Activated T-cell treated with anti-CD3 and anti-CD28 coated beads, Interleukin-2, amount 50 U/mL, for 24 hours (primary cell): Measurements from ENCODE around the gene TPK1.
"Not testable (repeated sequence)": the region's sequence is repeated elsewhere in the genome, so short reads cannot be mapped to it uniquely, and the experiment has no call there.

Experiments
- DNase-seq: peaks from one replicate; pipeline ENCODE4 v3.0.0-alpha.2; 2020
- H3K27ac Mint-ChIP-seq: 2 replicates; pipeline ENCODE4 v1.8.0; 2020; ENCODE audit warnings: mild to moderate bottlenecking, mixed read lengths
- H3K27me3 Mint-ChIP-seq: 2 replicates; pipeline ENCODE4 v1.8.0; 2020; ENCODE audit warnings: mixed read lengths
- H3K36me3 Mint-ChIP-seq: 2 replicates; pipeline ENCODE4 v1.8.0; 2020; ENCODE audit warnings: low read depth, mixed read lengths
- H3K4me1 Mint-ChIP-seq: 2 replicates; pipeline ENCODE4 v1.8.0; 2020; ENCODE audit warnings: low read depth, mixed read lengths
- H3K4me3 Mint-ChIP-seq: 2 replicates; pipeline ENCODE4 v1.8.0; 2020; ENCODE audit warnings: mild to moderate bottlenecking, moderate library complexity, mixed read lengths
- H3K9me3 Mint-ChIP-seq: 2 replicates; pipeline ENCODE4 v1.8.0; 2020; ENCODE audit warnings: mixed read lengths

The TPK1 gene

GRCh38 chr7:144777889-144778288 is 58.0 kb downstream of the TPK1 start:
- not testable (repeated sequence) for DNase-seq, H3K27ac Mint-ChIP-seq, H3K27me3 Mint-ChIP-seq, H3K4me3 Mint-ChIP-seq, H3K36me3 Mint-ChIP-seq, H3K9me3 Mint-ChIP-seq
- H3K4me1 Mint-ChIP-seq, result peaks cover 41% of the 10 kb centered on the region

DNA sequence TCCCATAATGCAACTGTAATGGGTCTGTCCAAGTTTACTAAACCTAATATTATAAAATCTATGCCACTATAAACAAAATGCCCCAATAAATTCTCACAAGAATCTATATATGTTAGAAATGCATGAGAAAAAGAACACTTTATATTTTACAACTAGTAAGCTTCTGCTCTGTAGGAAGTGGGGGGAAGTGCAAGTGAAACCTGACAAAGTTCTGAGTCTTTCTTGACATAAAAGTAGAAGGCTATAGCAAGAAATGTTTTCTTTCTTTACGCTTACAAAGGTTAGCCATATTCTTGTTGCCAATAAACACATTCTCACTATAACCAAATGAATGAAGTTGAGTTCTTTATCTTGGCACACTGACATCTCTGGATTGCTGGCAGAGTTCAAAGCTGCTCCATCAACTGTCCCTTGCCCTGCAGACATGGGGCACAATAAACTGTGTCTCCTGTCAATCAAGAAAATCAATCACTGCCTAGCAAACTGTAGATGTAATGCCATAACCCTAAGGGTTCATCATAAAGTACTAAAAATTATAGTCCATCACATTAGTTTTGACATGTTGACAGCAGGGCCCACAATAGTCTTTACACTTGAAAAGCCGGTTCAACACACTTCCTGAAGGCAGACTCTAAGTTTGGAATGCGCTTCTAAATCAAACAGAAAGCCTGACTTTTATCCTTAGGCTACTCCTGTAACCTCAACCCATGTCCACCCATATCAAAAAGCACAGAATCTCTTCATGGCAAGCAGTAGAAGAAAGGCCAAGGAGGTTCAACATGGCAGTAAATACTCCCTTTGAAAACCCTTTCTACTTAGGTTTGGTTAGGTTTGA is 58.6 kb downstream of the TPK1 start:
- H3K36me3 Mint-ChIP-seq, result no peaks in the 10 kb centered on the region
- no peaks in the 10 kb centered on the region for H3K9me3 Mint-ChIP-seq
- H3K4me1 Mint-ChIP-seq, result peaks cover 39% of the 10 kb centered on the region
- no peaks in the 10 kb centered on the region for H3K27me3 Mint-ChIP-seq
- no peak overlapping the region for H3K4me3 Mint-ChIP-seq
- DNase-seq, result no peak
- H3K27ac Mint-ChIP-seq, result no peak overlapping the region

- no peaks in the 10 kb centered on the region for H3K9me3 Mint-ChIP-seq
- DNase-seq, result no peak
- H3K27me3 Mint-ChIP-seq, result no peaks in the 10 kb centered on the region
- H3K27ac Mint-ChIP-seq, result no peak overlapping the region
- H3K36me3 Mint-ChIP-seq, result no peaks in the 10 kb centered on the region
- H3K4me1 Mint-ChIP-seq, result peaks cover 38% of the 10 kb centered on the region
- H3K4me3 Mint-ChIP-seq, result no peak overlapping the region
Observed at GRCh38 chr7:144776447-144776846, 59.4 kb downstream of the TPK1 start.

DNA sequence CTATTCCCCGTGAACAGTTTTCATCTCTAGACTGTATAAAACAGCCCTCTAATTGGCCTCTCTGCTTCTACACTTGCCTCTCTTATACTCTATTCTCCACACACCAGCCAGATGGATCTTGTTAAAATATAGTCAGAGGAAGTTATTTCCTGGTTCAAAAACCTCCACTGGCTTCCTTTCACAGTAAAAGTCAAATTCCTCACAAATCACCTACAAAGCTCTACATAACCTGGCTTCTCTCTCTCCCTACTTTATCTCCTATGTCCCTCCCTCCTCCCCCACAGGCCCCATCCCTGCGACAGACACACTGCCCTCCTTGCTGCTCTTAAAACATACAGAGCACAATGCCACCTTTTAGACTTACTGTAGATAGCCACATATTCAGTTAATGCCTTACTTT is 60.1 kb downstream of the TPK1 start:
- Mint-ChIP-seq H3K9me3 (no peaks in the 10 kb centered on the region), H3K27me3 (no peaks in the 10 kb centered on the region), H3K4me1 (peaks cover 41% of the 10 kb centered on the region), H3K27ac (no peak overlapping the region), H3K4me3 (no peak overlapping the region), H3K36me3 (no peaks in the 10 kb centered on the region)
- no peak for DNase-seq

GRCh38 chr7:144771927-144772326 is 63.9 kb downstream of the TPK1 start:
- DNase-seq, result no peak
- no peaks in the 10 kb centered on the region for H3K27me3 Mint-ChIP-seq
- H3K27ac Mint-ChIP-seq, result no peak overlapping the region
- H3K4me3 Mint-ChIP-seq, result no peak overlapping the region
- H3K9me3 Mint-ChIP-seq, result no peaks in the 10 kb centered on the region
- no peaks in the 10 kb centered on the region for H3K36me3 Mint-ChIP-seq
- H3K4me1 Mint-ChIP-seq, result peaks cover 27% of the 10 kb centered on the region

DNA sequence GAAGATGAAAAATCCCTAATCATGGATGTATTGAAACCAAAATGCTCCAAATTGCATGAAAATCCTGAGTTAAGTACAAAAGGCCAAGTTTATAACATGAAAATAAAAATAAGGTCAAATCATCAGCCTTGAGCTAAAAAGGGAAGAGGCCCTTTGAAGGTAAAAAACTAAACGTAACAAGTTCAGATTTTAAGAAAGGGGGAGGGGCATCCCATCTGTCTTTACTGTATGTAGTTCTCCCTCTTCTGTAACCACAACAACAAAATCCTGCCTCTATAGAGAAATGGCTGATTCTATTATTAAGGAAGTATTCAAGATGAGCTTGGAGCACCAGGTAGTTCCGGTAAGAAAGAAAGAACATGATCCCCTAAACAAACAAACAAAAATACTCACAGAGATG is 64.7 kb downstream of the TPK1 start:
- H3K4me3 Mint-ChIP-seq, result no peak overlapping the region
- no peak overlapping the region for H3K27ac Mint-ChIP-seq
- H3K9me3 Mint-ChIP-seq, result no peaks in the 10 kb centered on the region
- H3K27me3 Mint-ChIP-seq, result no peaks in the 10 kb centered on the region
- no peaks in the 10 kb centered on the region for H3K36me3 Mint-ChIP-seq
- no peak for DNase-seq
- H3K4me1 Mint-ChIP-seq, result peaks cover 21% of the 10 kb centered on the region

GRCh38 chr7:144769352-144769751 is 66.5 kb downstream of the TPK1 start:
- Mint-ChIP-seq H3K4me3 (no peak overlapping the region), H3K27me3 (no peaks in the 10 kb centered on the region), H3K36me3 (peaks cover 7% of the 10 kb centered on the region), H3K27ac (no peak overlapping the region), H3K4me1 (peaks cover 12% of the 10 kb centered on the region), H3K9me3 (no peaks in the 10 kb centered on the region)
- no peak for DNase-seq

- H3K4me3 Mint-ChIP-seq, result no peak overlapping the region
- no peak for DNase-seq
- H3K27ac Mint-ChIP-seq, result no peak overlapping the region
- no peaks in the 10 kb centered on the region for H3K27me3 Mint-ChIP-seq
- H3K4me1 Mint-ChIP-seq, result peaks cover 12% of the 10 kb centered on the region
- H3K36me3 Mint-ChIP-seq, result peaks cover 9% of the 10 kb centered on the region
- no peaks in the 10 kb centered on the region for H3K9me3 Mint-ChIP-seq
Observed at GRCh38 chr7:144768633-144769032, 67.2 kb downstream of the TPK1 start.

DNA sequence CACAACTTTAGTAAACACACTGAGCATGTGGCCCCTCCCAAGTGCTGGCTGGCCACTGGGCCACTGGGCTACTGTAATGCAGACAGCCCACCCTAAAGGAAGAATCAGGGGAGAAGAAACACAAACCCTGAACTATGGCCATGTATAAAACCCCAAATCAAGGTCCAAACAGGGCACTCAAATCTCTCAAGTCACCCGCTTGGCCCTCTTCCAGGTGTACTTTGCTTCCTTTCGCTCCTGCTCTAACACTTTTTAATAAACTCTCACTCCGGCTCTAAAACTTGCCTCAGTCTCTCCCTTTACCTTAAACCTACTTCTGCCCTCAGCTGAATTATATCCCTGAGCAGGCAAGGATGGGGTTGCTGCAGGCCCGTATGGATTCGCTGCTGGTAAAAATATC is 72.6 kb downstream of the TPK1 start:
- Mint-ChIP-seq H3K4me1 (no peaks in the 10 kb centered on the region), H3K9me3 (no peaks in the 10 kb centered on the region), H3K36me3 (peaks cover 36% of the 10 kb centered on the region), H3K27ac (no peak overlapping the region), H3K27me3 (no peaks in the 10 kb centered on the region), H3K4me3 (no peak overlapping the region)
- no peak for DNase-seq

GRCh38 chr7:144762853-144763252 is 73.0 kb downstream of the TPK1 start:
- Mint-ChIP-seq H3K36me3 (peaks cover 40% of the 10 kb centered on the region), H3K4me3 (no peak overlapping the region), H3K4me1 (no peaks in the 10 kb centered on the region), H3K27ac (no peak overlapping the region), H3K9me3 (no peaks in the 10 kb centered on the region), H3K27me3 (no peaks in the 10 kb centered on the region)
- DNase-seq, result no peak

GRCh38 chr7:144761493-144761892 is 74.4 kb downstream of the TPK1 start:
- DNase-seq, result no peak
- Mint-ChIP-seq H3K4me3 (no peak overlapping the region), H3K27ac (no peak overlapping the region), H3K36me3 (peaks cover 47% of the 10 kb centered on the region), H3K4me1 (no peaks in the 10 kb centered on the region), H3K9me3 (peaks cover 2% of the 10 kb centered on the region), H3K27me3 (no peaks in the 10 kb centered on the region)

GRCh38 chr7:144759653-144760052 is 76.2 kb downstream of the TPK1 start:
- Mint-ChIP-seq H3K36me3 (peaks cover 49% of the 10 kb centered on the region), H3K4me1 (no peaks in the 10 kb centered on the region), H3K27me3 (no peaks in the 10 kb centered on the region), H3K4me3 (no peak overlapping the region), H3K27ac (no peak overlapping the region), H3K9me3 (peaks cover 12% of the 10 kb centered on the region)
- no peak for DNase-seq

- Mint-ChIP-seq H3K4me3 (no peak overlapping the region), H3K27ac (no peak overlapping the region), H3K27me3 (no peaks in the 10 kb centered on the region), H3K36me3 (no peaks in the 10 kb centered on the region), H3K9me3 (peaks cover 5% of the 10 kb centered on the region), H3K4me1 (no peaks in the 10 kb centered on the region)
- DNase-seq, result no peak
Observed at GRCh38 chr7:144747936-144748335, 87.9 kb downstream of the TPK1 start.

- Mint-ChIP-seq H3K27me3 (no peaks in the 10 kb centered on the region), H3K36me3 (no peaks in the 10 kb centered on the region)
Observed at GRCh38 chr7:144738708-144739314, 97.0 kb downstream of the TPK1 start.

GRCh38 chr7:144738146-144738545 is 97.7 kb downstream of the TPK1 start:
- H3K4me1 Mint-ChIP-seq, result peaks cover 1% of the 10 kb centered on the region
- H3K27me3 Mint-ChIP-seq, result no peaks in the 10 kb centered on the region
- H3K27ac Mint-ChIP-seq, result no peak overlapping the region
- no peak for DNase-seq
- no peaks in the 10 kb centered on the region for H3K36me3 Mint-ChIP-seq
- H3K9me3 Mint-ChIP-seq, result no peaks in the 10 kb centered on the region
- H3K4me3 Mint-ChIP-seq, result no peak overlapping the region

More at GRCh38 chr7:144738708-144739314, 97.0 kb downstream of the TPK1 start:
- Mint-ChIP-seq H3K4me3 (no peak overlapping the region), H3K9me3 (no peaks in the 10 kb centered on the region), H3K27ac (no peak overlapping the region), H3K4me1 (peaks cover 1% of the 10 kb centered on the region)
- DNase-seq, result no peak
